ENCODE data around the gene CADM2. TPM values are rescaled to one million over a fixed set of nuclear protein-coding genes. Genes with fewer than 3 reads are reported as not detected.
A peak's percentile ranks its signal among the peaks of the same experiment; 100 is the strongest.
"Not testable (repeated sequence)": the region's sequence is repeated elsewhere in the genome, so short reads cannot be mapped to it uniquely, and the experiment has no call there.

CADM2 gene
- total RNA-seq, 1 experiment from 2014 or later = not detected

- Mint-ChIP-seq H3K4me3 (ENCODE audit: unreplicated experiment) (no peak overlapping the region), H3K27ac (ENCODE audit: low read depth, unreplicated experiment) (no peak overlapping the region), H3K9me3 (ENCODE audit: unreplicated experiment) (no peaks in the 10 kb centered on the region), H3K36me3 (ENCODE audit: insufficient read depth, unreplicated experiment) (peaks cover 7% of the 10 kb centered on the region), H3K4me1 (ENCODE audit: insufficient read depth, unreplicated experiment) (no peaks in the 10 kb centered on the region), H3K27me3 (ENCODE audit: insufficient read depth, unreplicated experiment) (peaks cover 79% of the 10 kb centered on the region)
- CTCF ChIA-PET = no interaction called here
- no TSS peak for BruUV-seq (replicated peaks)
- POLR2A ChIA-PET = no interaction called here
- intact Hi-C loops (cut with micrococcal nuclease) = no loop called here
- no peak for TF ChIP-seq CTCF (IDR thresholded peaks at IDR 0.05; ENCODE audit: unreplicated experiment)
- DNase-seq (ENCODE audit: unreplicated experiment) = no peak
Measured at GRCh38 chr3:85977615-85978338, 1019.0 kb downstream of the CADM2 start.

GRCh38 chr3:85979034-85979433 lies 1020.2 kb downstream of the CADM2 start:
- Mint-ChIP-seq H3K4me3 (ENCODE audit: unreplicated experiment) (no peak overlapping the region), H3K36me3 (ENCODE audit: insufficient read depth, unreplicated experiment) (peaks cover 7% of the 10 kb centered on the region), H3K4me1 (ENCODE audit: insufficient read depth, unreplicated experiment) (no peaks in the 10 kb centered on the region), H3K27ac (ENCODE audit: low read depth, unreplicated experiment) (no peak overlapping the region), H3K27me3 (ENCODE audit: insufficient read depth, unreplicated experiment) (peaks cover 77% of the 10 kb centered on the region), H3K9me3 (ENCODE audit: unreplicated experiment) (no peaks in the 10 kb centered on the region)
- no peak for TF ChIP-seq CTCF (IDR thresholded peaks at IDR 0.05; ENCODE audit: unreplicated experiment)
- CTCF ChIA-PET = no interaction called here
- no peak for DNase-seq (ENCODE audit: unreplicated experiment)
- POLR2A ChIA-PET = no interaction called here
- intact Hi-C loops (cut with micrococcal nuclease) = no loop called here
- BruUV-seq (replicated peaks) = no TSS peak

- CTCF ChIA-PET; DNase-seq (ENCODE audit: unreplicated experiment); H3K9me3 Mint-ChIP-seq (ENCODE audit: unreplicated experiment); H3K4me3 Mint-ChIP-seq (ENCODE audit: unreplicated experiment); intact Hi-C loops (cut with micrococcal nuclease); H3K36me3 Mint-ChIP-seq (ENCODE audit: insufficient read depth, unreplicated experiment); BruUV-seq (replicated peaks); H3K27ac Mint-ChIP-seq (ENCODE audit: low read depth, unreplicated experiment); POLR2A ChIA-PET; H3K4me1 Mint-ChIP-seq (ENCODE audit: insufficient read depth, unreplicated experiment): not testable (repeated sequence)
- H3K27me3 Mint-ChIP-seq (ENCODE audit: insufficient read depth, unreplicated experiment) = peaks cover 36% of the 10 kb centered on the region
Measured at GRCh38 chr3:85989581-85989980, 1030.8 kb downstream of the CADM2 start.

GRCh38 chr3:86029590-86029989 lies 1070.8 kb downstream of the CADM2 start:
- Mint-ChIP-seq H3K36me3 (ENCODE audit: insufficient read depth, unreplicated experiment) (no peaks in the 10 kb centered on the region), H3K9me3 (ENCODE audit: unreplicated experiment) (no peaks in the 10 kb centered on the region), H3K27me3 (ENCODE audit: insufficient read depth, unreplicated experiment) (peaks cover 27% of the 10 kb centered on the region), H3K4me3 (ENCODE audit: unreplicated experiment) (no peak overlapping the region), H3K27ac (ENCODE audit: low read depth, unreplicated experiment) (no peak overlapping the region), H3K4me1 (ENCODE audit: insufficient read depth, unreplicated experiment) (peaks cover 4% of the 10 kb centered on the region)
- peak; percentile 17 for DNase-seq (ENCODE audit: unreplicated experiment)
- POLR2A ChIA-PET = no interaction called here
- intact Hi-C loops (cut with micrococcal nuclease) = no loop called here
- CTCF ChIA-PET = interaction anchor here (0.6 kb wide), 1 partner anchor 17 kb away, joined by 3 read pairs; no protein-coding TSS in a partner anchor
- no TSS peak for BruUV-seq (replicated peaks)
- TF ChIP-seq CTCF (IDR thresholded peaks at IDR 0.05; ENCODE audit: unreplicated experiment) = no peak

- intact Hi-C loops (cut with micrococcal nuclease) = no loop called here
- Mint-ChIP-seq H3K9me3 (ENCODE audit: unreplicated experiment) (peaks cover 8% of the 10 kb centered on the region), H3K27me3 (ENCODE audit: insufficient read depth, unreplicated experiment) (peaks cover 44% of the 10 kb centered on the region), H3K4me3 (ENCODE audit: unreplicated experiment) (no peak overlapping the region), H3K4me1 (ENCODE audit: insufficient read depth, unreplicated experiment) (no peaks in the 10 kb centered on the region), H3K36me3 (ENCODE audit: insufficient read depth, unreplicated experiment) (no peaks in the 10 kb centered on the region), H3K27ac (ENCODE audit: low read depth, unreplicated experiment) (no peak overlapping the region)
- TF ChIP-seq CTCF (IDR thresholded peaks at IDR 0.05; ENCODE audit: unreplicated experiment) = no peak
- no TSS peak for BruUV-seq (replicated peaks)
- no peak for DNase-seq (ENCODE audit: unreplicated experiment)
- CTCF ChIA-PET = no interaction called here
- POLR2A ChIA-PET = no interaction called here
Measured at GRCh38 chr3:86037916-86038315, 1079.1 kb downstream of the CADM2 start.

Data from MCF 10A (cell line).